Fibroblast of skin of right quadriceps (primary cell): ENCODE results near the gene ZMYM4.
A peak's percentile ranks its signal among the peaks of the same experiment; 100 is the strongest.

Experiments used
- DNase-seq: peaks from one replicate; pipeline ENCODE4 v3.0.0-alpha.2; 2013

ZMYM4 gene

DNA sequence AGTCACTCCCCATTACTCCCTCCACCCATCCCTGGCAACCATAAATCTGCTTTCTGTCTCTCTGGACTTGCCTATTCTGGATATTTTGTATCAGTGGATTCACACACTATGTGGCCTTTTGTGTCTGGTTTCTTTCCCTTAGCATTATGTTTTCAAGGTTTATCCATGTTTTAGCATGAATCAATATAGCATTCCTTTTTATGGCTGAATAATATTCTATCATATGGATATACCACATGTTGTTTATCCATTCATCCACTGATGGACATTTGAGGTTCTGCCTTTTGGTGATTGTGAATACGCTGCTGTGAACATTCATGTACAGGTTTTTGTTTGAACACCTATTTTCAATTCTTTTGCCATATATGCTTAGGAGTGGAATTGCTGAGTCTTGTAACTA is 140.4 kb downstream of the ZMYM4 start:
- no peak for DNase-seq

DNA sequence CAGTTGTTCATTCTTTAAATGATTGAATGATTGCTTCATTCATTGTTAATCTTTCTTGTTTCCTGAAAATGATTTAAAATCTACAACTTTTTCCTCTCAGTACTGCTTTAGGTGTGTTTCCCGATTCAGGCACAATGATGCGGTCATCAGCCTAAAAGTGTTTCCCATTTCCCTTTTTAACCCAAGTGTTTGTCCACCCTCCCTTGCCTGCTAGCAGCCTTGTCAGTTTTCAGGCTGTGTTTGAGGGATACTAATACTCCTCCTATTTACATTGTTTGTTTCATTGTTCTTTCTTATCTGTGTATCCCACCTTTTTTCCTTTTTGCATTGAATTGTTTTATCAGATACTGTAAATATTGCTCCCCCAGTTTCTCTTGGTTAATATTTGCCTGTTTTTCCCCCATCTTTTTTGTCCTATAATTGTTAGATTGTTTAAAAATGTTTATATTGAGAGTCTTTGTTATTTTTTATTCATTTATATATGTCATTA is 157.6 kb downstream of the ZMYM4 start:
- no peak for DNase-seq

DNA sequence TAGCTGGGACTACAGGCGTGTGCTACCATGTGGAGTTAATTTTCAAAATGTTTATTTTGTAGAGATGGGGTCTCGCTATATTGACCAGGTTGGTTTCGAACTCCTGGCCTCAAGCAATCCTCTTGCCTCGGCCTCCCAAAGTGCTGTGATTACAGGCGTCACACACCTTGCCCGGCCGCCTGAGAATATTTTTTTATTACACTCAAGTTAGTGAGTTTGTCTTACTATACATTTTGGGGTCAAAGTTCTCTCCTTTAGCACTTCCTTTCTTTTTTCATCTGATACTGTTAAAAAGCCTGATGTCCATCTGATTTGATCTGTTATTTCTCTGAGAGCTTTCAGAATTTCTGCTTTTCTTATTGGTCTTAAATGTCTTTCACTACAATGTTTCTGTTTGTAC is 159.9 kb downstream of the ZMYM4 start:
- no peak for DNase-seq

DNA sequence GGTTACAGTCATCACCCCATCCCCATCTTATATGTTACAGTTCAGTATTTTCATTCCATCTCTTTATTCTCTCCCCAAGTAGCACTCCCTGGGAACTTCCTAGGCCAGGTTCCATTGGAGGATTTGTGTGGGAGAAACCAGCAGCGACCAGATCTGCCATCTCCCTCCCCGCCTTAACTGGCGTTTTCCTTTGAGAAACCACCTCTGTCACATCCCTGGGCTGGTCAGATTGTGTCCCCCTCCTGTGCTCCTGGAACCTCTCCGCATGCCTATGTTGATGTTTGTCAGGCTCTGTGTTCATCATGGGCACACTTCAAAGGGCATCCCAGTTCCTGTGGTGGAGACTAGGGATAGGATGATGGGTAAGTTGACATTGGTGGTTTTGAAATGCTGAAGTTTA is 162.3 kb downstream of the ZMYM4 start:
- no peak for DNase-seq

DNA sequence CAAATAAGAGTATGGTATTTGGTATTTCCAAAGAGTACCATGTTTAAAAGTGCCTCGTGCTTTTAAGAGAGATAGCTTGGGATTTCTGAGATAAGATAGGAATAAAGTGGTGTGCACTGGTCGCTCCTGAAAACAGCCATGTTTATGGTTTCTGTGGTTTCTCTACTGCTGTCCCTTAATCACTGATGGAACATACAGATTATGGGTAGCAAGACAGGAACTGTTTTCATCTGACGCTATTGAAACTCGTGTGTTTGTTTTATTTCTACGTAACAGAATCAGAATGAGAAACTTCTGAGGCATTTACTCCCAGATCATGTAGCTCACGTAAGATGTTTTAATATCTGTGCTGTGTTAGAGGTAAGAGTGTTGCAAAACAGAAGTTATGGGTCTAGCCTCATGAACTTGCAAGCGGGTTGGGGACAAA is 162.7 kb downstream of the ZMYM4 start:
- no peak for DNase-seq

DNA sequence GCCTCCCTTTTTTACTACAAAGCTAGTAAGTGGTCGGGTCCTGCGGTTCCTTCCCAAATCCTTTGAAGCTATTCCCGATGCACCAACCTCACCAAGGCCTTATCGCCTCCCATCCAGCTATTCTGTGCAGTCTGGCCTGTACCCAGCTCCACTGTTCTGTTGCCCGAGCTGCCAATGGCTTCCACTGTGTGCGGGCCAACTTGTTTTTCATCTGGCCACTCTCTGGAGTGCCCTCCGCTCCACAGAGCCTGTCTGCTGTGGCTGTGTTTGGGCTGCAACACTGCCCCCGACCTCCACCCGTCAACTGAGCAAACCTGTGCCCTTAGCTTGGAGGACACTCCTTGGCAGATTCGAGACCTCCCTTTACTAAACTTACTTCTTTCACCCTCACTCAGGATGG is 163.7 kb downstream of the ZMYM4 start:
- no peak for DNase-seq

DNA sequence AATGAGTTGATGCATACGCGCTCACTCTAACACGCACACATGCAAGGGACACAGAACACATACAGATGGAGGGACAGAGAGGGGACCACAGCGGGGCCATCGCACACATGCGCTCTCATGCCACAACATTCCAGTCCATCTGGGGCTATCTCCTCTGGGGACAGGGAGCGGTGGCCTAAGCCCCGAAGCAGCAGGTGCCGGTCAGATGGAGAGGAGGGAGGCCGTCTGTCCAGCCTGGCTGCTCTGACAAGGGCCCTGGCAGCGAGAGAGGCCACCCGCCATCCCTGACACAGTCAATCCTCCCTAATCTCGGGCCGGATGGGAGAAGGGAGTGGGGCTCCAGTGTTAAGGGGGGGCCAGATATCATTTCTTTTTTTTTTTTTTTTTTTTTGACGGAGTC is 165.2 kb downstream of the ZMYM4 start:
- no peak for DNase-seq

DNA sequence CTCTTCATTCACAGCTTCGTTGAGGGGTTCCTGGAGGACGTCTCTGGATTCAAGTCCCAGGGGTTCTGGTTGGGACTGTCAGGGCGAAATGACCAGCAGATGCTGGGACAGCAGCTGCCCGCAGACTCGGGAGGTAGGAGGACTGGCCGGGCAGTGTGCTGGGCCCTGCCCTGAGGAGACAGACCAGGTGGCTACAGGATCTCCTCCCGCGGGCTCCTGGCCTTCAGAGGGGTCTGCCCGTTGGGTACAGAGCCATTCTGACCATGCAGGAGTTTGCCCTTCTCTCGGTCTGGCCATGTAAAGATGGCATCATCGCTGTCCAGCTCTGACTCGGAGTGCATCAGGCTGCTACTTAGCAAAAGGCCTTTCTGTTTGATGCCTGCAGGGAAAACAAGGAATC is 166.2 kb downstream of the ZMYM4 start:
- no peak for DNase-seq

DNA sequence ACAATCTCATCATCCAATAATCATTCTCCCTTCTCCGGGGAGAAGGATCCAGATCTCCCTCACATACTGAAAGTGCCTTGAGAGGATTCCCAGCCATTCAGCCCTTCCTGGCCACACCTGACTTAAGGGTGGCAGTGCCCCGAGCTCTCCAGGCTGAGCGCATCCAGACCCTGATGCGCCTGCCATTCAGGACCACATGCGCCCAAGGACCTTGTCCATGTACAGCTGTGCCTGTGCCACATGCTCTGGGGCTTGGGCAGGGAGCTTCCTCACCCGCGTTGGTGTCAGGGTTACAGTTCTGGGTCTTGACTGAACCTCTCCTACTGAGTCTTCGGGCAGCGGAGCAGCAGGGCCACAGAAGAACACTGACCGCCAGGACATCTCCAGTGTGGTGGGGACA is 167.6 kb downstream of the ZMYM4 start:
- no peak for DNase-seq

DNA sequence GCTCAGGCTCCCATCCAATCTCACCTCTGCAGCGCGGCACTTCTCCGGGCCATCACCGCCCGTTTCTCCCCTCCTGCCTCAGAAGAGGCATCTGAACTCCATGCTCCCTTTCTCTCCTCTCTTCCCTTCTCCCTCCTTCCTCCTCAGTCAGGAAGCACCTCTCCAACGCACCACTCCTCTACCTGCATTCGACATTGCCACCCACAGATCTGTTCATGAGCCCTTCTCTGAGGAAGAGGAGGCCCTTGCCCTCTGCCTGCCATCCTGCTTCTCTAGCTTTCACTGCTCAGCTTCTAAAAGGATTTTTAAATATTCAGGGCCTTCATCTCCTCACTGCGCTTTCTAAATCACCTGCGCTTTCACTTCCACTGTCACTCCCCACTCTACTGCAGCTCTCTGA is 168.7 kb downstream of the ZMYM4 start:
- DNase-seq, result no peak

DNA sequence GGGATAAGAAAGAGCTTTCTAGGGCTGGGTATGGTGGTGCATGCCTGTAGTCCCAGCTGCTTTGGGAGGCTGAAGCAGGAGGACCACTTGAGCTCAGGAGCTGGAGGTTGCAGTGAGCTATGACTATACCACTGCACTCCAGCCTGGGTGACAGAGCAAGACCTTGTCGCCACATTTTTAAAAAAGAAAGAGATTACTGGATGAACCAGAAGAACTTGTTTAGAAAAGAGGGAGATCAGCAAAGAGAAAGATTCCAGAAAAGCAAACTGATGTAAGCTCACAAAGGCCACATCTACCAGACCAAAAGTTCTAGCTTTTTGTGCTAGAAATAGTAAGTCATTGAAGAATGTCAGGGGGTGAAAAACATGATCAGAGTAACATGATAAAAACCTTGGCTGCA is 171.1 kb downstream of the ZMYM4 start:
- no peak for DNase-seq

DNA sequence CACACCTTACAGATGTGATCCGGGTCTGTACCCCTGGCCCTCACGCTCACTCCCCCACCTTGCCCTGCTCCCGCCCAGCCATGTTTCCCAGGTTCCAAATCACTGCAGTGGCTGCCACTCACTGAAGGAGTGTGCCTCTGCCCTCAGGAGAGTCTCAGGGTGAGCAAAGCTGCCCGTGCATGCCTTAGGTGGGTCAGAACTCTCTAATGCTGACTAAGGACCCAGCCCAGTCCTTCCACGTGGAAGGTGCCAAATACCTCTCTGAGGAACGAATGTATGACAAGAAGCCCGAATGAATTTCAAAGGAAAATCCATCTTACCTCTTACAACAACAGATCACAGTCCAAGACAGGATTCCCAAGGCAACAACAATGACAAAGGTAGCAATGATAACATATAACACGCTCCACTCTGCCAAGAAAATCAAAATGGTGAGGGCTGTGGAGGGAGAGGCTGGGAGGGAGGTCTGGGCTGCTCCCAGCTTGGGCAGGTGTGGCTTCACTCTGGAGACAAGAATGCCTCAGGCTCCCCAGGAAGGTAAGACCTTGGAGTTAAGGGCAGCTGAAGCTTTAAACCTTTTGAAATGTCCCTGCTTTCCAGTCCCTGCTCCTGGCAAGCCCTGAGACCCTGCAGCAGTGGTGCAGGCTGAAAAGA is 173.5 kb downstream of the ZMYM4 start:
- no peak for DNase-seq

DNA sequence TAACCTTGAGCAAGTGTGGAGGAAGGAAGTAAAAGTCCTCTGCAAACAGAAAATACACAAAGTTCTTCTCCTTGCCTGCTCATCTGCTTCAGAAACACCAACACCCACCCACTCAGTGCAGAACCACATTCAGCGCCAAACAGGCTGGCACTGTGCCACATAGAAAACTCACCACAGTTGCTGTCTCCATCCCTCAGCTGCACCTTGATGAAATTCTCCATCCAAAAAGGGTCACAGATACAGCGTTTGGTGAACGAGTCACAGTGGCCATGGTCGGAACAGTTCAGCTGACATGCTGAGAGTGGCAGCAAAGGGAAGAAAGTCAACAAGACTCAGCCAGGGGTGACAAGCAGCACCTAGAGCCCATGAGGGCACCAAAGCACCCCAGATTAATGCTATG is 174.2 kb downstream of the ZMYM4 start:
- DNase-seq, result no peak

DNA sequence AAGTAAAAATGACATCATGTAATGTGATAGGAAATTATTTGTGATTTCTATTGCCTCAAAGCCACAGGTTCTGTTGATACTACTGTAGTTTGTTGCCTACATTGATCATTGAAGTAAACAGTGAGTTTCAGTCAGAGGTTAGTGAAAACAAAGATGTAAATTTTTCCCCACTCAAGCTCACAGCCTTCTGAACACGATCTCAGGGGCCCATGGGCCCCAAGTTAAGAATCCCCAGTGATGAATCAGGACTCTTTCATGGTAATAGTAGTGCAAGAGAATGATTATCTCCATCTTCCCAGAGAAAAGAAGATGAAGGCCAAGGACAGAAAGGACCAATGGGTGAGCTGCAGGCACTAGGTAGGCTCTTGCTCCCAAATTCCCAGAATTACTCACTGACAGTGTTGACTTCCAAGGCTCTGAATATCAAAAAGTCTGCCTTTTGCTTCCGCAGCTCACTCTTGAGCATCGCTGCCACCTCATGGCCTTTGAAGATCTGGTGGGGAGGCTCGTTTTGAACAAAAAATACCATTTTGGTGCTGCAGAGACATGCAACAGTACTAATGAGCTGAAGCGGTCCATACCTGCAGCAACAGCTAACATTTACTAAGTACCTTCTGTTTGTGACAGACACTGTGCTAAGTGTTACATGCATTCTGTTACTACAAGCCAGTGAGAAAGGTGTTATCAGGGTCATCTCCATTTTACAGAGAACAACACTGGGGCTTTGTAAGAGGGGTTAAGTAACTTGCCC is 175.4 kb downstream of the ZMYM4 start:
- peak; percentile 15 for DNase-seq

DNA sequence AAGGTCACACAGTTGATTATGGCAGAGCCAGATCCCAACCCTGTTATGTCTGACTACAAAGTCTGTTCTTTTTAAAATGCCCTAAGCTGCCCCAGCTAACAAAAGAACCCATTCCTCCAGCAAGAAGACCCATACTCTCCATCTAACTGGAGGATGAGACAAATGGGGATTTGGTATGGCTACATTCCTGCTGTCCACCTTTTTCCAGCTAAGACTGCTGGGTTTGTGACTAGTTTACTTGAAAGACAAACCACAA is 175.9 kb downstream of the ZMYM4 start:
- DNase-seq, result no peak

DNA sequence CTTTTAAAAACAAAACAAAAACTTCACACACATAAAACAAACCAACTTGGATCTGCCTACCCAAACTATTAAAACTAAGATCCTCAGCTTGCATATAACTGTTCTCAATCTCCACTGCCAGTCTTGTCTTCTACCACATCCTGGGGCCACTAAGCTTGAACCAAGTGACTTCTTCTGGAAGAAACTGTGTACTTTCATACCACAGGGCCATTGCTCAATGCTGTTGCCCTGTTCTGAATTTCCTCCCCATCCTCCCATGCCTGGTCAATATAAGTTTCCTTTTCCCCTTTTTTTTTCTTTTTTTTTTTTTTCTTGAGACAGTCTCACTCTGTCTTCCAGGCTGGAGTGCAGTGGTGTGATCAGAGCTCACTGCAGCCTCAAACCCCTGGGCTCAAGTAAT is 178.8 kb downstream of the ZMYM4 start:
- no peak for DNase-seq

DNA sequence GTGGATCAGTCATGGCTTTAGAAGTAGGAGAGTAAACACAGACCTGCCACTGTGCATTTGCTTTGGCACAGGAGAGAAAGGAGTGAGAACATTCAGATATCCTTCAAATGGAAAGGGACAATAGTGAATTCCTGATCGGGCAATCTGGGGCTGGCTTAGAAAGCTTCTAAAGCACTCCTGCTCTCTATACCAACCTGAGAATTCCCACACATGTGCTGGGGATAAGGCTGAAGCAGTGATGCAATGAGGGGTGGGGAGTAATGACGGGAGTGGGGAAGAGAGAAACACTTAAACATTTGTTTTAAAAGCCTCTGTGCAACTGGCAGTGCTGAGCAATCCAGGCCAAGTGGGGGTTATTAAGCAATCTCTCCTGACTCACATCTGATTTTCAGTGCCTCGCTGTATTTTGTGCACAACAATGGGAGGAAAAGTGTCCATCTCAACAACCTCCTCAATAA is 179.9 kb downstream of the ZMYM4 start:
- DNase-seq, result peak; percentile 93

DNA sequence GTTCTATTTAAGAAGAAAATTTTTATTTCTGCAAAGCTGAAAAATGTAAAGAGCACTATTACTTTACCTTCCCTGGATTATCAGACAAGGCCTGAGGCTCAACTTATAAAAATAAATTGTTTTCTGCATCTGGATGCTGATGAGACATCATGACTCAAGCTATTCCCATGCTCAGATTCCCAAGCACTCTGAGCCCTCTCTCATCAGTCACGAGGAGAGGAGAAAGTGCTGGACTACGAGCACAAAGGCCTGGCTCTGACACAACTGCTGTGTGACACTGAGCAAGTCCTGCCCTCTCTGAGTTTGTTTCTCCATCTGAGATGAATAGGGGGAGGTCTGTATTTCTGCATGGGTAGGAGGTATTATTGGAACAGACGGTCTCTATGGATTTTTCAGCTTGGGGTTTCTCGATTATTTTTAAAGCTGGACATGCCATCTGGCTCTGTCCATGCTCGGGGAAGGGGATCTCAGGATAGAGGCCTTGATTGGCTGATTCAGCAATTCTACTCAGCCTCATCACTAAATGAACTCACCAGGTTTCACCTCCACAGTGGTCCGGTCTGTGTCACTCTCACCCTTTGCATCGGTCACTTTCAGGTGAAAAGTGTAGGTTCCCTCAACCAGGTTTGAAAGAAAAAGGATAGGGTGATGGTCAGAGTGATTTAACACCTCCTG is 181.0 kb downstream of the ZMYM4 start:
- DNase-seq, result peak; percentile 90

DNA sequence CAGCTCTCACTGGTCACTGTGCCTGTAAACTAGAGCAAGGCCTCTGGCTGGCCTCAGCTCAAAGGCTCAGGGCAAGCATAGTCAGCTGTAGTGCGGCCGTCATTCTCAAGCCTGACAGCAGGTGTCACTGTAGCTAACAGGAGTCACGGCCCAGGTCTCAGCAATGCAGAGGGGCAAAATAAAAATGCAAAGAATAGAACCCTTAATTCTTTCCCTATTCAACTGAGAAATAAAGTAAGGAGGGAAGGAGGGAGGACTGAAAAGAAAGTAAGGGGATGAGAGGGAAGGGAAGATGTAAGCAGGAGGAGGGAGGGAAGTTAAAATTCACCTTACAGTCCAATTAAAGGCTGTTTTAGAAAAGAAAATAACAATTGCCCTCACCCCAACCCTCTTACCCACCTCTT is 182.6 kb downstream of the ZMYM4 start:
- DNase-seq, result peak; percentile 65

DNA sequence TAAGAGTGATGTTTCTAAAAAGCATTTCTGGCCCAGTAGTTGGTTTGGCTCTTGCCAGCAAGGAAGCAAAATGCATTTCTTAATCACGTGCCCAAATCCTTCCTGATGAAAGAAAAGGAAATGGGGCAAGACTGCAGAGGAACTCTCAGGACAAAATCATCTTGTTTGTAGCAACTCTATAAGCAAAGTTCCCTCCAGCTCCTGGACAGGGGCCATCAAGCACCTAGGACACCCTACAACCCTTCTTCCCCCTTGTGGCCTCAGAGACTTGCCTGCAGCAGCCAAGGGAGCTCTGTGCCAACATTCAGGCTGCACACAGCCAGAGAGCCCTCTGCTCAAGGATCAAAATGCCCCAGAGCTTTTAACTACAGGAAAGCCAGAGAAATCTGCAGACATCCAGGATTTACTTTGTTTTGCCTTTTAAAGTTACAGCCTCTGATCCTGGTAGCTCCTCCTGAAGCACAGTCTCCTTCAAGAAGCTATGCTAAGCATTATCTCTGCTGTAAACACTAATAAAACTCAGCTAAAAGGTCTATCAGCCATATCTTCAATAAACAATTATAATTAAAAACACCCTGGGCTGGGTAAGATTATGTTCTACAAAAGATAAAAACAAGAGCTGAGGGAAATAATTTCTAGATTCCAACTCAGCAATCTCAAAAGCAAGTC is 183.7 kb downstream of the ZMYM4 start:
- DNase-seq, result peak; percentile 49

DNA sequence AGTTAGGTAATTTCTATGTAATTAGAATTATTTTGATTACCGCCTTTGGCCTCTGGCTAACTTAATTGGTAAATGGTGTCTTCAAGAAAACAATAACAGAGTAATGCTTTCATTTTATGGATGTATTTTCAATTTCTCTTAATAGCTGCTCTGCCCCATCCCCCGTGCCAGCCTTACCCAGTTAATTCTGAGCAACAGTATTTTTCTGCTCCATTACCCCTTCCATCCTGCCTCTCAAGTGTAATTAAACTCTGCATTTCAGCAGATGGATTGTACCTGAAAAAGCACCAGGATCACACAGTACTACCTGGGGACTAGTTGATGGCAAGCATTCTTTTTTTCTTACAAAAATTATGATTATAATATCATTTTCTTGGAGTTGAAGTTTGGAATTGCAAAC is 184.5 kb downstream of the ZMYM4 start:
- DNase-seq, result no peak

DNA sequence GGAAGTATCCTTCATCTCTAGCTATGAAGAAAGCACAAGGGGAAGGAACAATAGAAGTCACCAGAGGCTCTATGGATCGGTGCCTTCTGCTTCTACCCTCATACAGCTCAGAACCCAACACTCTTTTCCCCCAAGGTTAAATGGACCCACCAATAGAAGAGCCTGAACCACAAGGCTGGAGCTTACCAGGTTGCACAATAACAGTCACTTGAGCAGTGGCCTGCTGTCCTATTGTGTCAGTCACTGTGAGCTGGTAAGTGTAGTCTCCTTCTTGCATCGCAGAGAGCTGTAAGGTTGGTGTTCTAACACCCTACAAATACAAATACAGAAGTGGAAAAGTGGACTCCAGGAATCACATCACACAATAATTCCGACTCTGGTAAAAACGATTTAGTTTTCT is 185.7 kb downstream of the ZMYM4 start:
- DNase-seq, result no peak

DNA sequence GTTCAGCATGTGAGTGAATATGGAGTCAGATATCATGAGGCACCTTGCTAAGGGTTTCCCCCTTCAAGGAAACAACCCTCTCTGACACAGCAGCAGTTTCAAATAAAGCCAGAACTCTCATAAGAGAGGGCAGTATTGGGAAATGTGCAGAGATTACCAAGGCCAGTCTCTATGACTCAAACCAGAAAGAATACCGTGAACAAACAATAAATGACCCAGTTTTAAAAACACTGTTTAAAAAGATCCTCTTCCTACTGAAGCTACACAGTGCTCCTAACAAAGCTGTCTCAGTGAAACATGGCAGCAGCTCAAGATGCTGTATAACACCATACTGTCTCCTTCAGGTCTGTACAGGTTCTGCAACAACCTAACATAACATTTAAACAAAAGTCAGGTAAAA is 186.1 kb downstream of the ZMYM4 start:
- peak; percentile 19 for DNase-seq

DNA sequence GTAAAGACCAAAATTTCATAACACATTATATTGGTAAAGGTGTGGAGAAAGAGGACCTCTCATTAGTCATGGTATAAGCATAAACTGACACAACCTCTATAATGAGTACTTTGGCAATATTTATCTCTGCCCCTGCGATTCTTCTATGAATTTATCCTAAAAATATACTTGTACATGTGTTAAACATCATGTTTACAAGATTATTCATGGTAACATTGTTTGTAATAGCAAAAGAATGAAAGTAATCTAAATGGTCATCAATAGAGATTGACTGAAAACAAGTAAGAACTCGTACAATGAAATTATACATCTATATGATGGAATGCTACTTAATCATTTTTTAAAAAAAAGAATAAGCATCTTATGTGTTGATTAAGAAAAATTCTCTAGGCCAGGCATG is 192.3 kb downstream of the ZMYM4 start:
- no peak for DNase-seq
